ENCODE results near the gene KCP.

The KCP gene

DNA sequence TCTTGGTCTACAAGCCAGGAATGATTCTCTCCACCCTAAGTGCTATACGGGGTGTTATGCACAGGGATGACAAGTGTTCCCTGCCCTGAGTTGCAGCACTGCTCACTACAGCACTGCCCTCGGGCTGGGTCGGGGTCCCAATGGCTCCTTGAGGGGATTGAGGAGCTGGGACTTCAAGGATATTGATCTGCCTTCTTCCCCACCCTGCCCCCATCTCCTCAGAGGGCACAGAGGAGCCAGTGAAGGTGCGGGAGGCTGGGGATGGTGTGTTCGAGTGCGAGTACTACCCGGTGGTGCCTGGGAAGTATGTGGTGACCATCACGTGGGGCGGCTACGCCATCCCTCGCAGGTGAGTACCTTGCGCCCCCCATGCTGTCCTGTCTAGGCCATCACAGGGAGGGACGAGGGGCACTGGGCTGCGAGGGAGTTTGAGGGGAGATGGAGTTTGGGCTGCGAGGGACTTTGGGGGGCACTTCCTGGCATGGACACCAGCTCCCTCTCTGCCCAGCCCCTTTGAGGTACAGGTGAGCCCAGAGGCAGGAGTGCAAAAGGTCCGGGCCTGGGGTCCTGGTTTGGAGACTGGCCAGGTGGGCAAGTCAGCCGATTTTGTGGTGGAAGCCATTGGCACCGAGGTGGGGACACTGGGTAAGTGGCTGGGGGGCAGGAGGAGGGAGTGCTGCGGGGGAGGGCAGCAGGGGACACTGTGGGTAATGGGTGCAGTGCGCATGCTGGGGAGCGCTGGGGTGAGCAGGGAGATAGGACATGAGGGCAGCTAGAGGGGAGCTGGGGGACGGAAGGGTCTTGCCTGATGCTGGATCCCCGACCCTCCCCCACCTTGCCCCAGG is 70.0 kb downstream of the KCP start:
- no peak for DNase-seq (ENCODE audit: low read depth)

DNA sequence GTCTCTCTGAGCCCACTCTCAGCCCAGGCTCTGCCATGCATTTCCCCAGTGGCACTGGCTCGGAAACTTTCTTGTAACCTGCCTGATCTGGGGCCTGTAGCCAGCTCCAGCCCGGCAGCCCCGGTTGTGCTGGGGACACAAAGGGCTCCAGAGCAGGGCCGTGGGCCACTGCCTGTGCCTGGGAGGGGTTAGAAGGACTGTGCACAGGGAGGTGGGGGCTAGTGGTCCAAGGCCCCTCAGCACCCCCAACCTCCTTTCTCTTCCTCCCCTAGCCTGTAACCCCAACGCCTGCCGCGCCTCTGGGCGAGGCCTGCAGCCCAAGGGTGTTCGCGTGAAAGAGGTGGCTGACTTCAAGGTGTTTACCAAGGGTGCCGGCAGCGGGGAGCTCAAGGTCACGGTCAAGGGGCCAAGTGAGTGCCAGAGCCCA is 70.7 kb downstream of the KCP start:
- no peak for DNase-seq (ENCODE audit: low read depth)

DNA sequence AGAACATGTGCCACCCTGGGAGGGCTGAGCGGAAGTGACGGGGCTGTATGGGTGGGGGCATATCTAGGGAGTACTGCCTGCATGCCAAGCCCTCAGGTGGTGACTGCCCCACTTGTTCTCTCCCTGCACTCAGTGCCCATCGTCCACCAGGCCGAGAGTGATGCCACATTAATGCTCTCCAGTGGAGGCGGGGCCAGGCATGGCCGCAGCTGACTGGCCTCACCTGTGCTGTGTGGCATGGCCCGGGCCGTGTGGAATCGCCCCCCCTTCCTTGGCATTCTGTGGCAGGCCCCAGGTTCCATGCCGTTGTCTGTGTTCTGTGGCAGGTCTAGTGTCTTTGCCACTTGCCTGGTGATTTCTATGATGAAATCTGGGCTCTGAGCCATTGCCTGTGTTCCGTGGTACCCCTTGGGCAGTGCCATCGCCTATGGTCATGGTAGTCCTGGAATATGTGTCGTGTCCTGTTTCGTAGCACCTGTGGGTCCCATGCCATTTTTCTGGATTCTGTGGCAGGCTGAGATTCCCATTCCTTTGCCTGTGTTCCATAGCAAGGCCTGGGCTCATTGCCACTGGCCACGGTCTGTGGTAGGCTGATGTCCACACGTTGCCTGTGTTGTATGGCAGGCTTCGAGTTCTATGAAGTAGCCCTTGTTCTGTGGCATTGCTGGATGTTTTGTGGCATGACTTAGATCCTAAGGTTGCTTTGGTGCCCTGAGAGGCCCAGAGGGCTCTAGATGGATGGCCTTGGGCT is 71.4 kb downstream of the KCP start:
- DNase-seq (ENCODE audit: low read depth) = no peak

DNA sequence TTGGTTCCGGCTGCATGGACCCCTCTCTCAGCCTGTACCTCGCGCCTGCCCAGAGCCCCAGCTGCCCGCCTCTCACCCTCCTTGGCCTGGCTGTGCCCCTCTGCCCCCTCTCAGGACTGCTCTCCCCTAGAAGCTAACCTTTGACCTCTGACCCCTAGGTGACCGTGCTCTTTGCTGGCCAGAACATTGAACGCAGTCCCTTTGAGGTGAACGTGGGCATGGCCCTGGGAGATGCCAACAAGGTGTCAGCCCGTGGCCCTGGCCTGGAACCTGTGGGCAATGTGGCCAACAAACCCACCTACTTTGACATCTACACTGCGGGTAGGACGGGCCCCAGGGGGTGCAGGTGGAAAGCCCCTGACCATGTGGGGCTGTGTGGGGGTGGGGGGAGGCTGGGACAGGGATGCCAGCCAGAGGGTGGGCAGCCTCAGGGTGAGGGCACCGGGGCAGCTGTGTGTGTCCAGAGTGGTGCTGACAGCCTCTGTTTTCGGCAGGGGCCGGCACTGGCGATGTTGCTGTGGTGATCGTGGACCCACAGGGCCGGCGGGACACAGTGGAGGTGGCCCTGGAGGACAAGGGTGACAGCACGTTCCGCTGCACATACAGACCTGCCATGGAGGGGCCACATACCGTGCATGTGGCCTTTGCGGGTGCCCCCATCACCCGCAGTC is 72.3 kb downstream of the KCP start:
- no peak for DNase-seq (ENCODE audit: low read depth)

DNA sequence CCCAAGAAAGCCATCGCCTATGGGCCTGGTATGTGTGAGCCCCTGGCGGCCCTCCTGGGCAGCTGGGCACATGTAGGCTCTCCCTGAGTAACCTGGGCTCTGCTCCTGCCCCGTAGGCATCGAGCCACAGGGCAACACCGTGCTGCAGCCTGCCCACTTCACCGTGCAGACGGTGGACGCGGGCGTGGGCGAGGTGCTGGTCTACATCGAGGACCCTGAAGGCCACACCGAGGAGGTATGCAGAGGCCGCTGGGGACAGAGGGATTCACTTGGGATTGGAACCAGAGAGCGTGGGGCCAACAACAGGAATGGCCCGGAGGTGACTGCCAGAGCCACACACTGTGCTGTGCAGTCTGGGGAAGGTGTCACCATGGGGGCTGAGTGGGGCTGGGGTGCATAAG is 73.0 kb downstream of the KCP start:
- DNase-seq (ENCODE audit: low read depth) = no peak

DNA sequence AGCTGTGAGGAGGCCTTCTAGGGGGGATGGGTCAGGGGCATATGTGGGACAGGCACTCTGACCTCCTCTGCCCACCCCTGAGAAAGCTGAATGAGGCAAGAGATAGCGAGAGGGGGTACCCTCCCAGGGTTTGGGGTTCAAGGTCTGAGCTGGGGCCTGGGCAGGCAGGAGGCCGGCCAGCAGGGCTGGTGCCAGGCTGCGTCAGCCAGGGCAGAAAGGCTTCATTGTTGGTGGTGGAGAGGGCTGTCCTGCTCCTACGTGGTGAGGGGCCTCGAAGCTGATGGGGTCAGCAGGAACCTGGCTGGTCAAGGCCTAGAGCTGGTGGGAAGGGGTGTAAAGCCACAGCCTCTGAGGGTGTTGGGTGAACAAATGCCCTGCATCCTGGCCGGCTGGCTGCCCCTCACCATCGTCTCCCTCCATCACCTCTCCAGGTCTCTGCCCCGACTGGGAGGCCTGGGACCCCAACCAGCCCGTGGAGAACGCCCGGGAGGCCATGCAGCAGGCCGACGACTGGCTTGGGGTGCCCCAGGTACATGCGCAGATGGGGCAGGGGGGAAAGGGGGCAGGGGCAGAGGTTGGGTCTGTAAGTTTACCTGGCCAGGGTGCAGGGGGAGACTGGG is 73.7 kb downstream of the KCP start:
- DNase-seq (ENCODE audit: low read depth) = no peak

DNA sequence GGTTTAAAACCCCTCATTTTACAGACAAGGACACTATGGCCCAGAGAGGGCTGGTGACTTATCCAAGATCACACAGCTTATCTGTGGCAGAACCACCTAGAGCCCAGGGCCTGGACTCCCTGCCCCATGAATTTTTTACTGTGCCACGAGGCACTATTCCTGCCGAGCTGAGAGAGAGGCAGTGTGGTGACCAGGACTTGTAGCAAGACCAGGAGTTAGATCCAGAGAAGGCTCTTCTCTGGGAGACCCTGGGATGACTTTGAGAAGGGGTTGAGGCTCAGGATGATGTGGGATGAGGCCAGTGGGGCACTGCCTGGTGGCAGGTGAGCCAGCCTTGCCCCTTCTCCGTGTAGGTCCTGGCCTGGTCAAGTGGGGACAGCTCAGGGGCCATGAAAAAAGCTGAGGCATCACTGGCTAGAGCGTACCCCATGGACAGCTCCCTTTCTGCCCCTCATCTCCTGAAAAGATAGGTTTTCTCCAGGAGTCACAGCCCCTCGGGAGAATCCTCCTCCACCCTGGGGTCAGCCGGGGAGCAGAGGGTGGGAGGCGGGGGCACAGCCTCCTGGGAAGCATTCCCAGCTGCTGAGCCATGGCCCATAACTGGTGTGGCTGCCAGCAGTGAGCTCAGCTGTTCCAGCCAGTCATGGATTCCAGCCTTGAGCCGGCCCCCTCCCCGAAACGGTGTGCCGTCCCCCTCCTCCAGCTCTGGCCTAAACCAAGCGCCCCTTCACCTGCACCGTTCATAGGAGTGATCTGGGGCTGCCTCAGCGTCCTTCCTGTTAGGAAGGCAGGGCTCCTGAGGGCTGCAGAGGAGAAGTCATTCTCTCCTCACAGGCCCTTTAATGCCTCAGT is 74.5 kb downstream of the KCP start:
- no peak for DNase-seq (ENCODE audit: low read depth)

DNA sequence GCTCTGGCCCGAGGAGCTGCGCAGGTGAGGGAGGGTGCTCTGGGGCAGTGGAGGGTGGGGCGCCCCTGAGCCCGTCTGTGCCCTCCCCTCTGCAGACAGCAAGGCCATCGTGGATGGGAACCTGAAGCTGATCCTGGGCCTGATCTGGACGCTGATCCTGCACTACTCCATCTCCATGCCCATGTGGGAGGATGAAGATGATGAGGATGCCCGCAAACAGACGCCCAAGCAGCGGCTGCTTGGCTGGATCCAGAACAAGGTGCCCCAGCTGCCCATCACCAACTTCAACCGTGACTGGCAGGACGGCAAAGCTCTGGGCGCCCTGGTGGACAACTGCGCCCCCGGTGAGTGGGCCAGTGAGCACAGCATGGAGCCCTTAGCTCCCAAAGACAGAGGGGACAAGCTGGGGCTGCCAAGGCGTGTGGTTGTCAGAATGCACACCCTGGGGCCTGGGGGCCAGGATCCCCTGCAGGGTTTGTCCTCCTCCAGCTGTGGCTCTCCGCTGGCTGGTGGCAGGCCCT is 75.2 kb downstream of the KCP start:
- DNase-seq (ENCODE audit: low read depth) = no peak

DNA sequence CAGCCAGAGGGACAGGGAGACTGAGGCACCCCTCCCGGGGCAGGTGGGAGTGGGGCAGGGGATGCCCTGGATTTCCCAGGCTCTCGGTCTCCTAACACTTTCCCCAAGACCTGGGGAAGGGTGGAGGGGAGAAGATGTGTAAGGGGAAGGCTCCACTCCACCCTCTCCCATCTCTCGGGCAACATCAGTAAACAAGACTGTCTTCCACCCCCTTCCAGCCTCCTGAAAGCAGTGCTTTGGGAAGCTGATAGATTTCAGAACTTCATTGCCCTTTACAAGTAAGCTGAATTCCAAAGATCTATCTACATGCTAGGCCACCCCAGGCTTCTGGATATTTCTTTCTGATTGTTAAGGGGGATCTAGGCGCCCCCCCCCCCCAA is 76.6 kb downstream of the KCP start:
- DNase-seq (ENCODE audit: low read depth) = peak; percentile 21

DNA sequence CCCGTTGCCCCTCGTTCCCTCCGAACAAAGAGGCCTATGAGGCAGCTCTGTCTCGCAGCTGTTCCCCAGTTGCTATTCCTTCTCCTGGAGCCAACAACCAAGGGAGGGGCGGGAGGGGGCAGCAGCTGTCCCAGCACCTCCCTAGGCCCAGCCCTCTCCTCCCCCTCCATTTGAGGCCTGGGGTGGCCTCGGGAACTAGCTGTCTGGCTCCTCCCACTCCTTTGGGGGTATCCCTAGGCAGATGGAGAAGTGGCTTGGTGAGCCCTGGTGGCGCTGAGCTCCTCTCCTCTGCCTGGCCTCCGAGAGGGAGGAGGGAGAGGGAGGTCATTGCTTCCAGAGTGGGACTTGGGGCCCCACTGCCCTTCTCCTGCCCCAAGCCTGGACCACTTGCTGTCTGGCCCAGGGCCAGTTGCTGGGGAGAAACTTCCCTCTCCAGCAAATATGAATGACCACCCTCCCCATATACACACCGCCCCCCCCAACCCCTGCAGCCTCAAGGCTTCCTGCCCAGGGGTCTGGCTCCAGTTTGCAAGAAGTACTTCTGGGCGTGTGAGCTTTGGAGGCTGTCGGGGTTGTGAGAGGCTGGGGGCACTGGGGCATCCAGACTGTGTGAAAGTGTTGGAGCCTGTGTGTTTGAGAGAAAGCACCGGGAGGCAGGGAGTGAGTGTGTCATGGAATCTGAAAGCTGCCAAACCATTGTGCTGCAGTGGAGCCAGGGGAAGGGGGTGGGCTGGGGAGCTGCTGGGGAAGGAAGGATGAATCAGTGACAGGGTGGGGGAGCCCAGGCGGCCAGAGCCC is 77.2 kb downstream of the KCP start:
- peak; percentile 64 for DNase-seq (ENCODE audit: low read depth)

DNA sequence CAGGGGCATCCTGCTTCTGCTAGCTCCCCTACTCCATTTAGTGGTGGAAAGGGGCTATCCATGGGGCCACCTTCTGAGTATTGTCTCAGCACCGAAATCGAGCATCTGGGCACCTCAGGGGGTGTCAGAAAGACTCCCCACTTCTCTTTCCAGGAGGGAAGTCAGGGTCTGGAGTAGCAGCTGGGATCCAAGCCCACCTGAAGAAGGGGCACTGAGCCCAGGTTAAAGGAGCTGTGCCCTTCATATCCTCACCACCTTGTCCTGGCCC is 77.7 kb downstream of the KCP start:
- DNase-seq (ENCODE audit: low read depth) = no peak

DNA sequence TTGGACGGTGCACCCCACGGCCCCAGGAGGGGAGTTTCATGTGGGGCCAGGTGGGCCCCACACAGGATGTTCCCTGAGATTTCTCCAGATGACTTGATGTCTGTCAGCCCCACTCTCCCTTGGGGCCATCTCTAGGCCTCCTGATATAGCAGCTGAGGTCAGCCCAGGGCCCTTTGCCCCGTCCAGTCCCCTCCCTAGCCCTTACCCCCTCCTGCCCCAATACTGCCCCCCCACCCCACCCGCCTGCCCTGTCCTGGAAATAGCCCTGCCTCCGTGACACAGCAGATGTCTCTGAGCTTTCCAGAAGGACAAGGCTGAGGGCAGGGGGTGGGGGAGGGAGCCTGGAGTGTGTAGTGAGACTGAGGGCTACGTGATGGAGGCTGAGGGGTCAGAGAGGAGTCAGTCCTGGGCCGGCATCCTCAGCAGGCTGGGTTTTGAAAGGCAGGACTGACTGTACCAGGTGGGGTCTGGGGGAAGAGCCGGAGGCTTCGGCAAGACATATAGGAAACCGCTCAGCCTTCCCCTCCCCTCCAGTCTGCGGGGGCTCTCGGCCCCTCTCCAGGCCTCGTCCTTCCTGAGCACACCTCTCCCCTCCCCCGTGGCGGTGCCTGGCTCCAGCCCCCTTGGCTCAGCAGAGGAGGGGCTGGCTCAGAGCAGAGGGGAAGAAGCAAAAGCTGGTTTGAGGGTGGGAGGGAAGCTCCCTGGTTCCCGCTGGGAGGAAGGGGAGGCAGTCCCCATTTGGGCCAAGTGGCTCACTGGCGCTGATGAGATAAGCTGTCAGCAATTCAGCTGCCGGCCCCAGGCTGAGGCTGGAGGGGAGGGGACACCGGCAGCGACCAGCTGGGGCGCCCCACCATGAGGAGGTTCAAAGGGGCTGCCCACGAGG is 78.3 kb downstream of the KCP start:
- DNase-seq (ENCODE audit: low read depth) = peak; percentile 10

DNA sequence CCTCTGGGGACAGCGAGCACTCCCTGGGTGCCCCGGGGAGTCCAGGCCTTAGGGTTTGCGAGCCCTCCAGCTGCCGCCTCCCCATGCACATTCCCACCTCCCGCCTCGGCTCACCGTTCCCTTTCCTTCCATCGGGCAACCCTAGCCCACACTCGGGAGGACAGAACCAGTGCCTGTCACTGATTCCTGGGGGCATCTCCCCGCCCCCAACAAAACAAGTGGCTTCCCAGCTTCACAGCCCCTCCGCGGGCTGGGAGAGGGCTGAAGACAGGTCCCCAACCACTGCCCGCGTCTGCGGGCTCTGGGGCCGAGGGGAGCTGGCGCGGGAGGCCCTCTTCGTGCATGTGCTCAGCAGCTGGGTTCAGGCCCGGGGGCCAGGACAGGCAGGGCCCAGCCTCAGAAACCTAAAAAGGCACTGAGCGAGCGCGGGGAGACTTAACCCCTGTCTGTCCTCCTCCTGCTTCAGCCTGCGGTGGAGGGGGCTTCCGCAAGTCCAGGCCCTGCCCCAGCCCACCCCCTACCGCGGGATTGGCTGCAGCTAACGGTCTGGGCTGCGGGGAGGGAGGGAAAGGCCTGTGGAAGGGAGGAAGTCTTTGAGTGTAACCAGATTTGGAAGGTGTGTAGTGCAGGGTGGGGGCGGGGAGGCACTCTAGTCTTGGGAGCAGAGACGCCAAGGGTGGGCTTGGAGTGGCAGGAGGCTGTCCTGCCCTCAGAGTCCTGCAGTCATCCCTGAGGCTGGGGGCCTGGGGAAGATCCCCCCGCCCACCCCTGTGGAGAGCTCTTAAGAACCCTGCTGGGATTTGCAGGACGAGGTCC is 79.1 kb downstream of the KCP start:
- peak; percentile 42 for DNase-seq (ENCODE audit: low read depth)

DNA sequence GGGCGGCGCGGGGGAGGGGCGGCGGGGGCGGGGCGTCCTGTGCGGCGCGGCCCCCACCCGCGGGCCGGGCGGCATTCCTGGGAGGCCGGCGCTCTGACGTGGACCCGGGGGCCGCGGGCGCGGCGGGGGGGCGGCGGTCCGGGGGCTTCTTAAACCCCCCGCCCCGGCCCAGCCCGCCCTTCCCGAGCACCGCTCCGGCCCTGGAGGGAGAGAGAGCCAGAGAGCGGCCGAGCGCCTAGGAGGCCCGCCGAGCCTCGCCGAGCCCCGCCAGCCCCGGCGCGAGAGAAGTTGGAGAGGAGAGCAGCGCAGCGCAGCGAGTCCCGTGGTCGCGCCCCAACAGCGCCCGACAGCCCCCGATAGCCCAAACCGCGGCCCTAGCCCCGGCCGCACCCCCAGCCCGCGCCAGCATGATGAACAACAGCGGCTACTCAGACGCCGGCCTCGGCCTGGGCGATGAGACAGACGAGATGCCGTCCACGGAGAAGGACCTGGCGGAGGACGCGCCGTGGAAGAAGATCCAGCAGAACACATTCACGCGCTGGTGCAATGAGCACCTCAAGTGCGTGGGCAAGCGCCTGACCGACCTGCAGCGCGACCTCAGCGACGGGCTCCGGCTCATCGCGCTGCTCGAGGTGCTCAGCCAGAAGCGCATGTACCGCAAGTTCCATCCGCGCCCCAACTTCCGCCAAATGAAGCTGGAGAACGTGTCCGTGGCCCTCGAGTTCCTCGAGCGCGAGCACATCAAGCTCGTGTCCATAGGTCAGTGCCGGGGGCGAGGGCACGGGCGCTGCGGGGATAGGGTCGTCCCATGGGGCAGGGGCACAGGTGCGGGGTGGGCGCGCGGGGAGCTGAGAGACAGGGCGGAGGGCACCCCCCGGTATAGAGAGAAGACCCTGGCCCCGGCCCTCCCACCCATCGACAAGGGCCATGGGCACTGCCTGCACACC is 80.0 kb downstream of the KCP start, which contains the start of gene FLNC:
Gene FLNC, plus strand, starts transcription at position 176 of the 947 bp plus-strand sequence. Its CDS starts 232 bp downstream, at position 408.
- DNase-seq (ENCODE audit: low read depth) = peak; percentile 57

DNA sequence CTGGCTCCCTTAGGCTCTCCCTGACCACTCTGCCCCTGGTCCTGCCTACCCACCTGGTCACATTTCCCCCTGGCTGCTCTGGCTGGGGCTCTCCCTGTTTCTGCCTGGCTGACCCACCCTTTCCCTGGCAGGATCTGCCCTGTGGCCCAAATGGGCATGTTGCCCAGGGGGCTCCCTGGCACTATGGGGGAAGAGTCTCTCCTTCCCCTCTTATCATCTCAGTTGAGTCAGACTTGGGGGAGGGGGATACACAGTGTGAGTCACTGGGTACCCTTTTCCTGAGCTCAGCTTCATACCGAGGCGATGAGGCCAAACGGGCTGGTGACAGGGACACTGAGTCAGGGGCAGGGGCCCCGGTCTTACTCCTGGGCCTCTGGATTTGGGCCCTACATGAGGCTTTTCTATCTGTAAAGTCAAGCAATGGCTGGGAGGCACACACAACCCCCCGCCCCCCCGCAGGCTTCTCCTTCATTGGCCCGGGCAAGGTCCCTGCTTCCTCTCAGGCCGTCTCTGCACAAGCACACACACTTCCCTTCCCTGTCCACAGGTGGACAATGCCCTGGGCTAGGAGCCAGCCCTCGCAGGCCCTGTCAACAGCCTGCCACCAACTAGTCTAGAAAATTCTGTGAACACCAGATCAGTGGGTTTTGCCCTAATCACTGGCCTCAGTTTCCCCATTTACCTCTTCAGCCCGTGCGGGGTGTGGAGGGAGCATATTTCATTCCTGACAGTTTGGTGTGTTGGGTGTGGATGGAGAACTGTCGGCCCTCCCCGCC is 80.9 kb downstream of the KCP start:
- DNase-seq (ENCODE audit: low read depth) = no peak

DNA sequence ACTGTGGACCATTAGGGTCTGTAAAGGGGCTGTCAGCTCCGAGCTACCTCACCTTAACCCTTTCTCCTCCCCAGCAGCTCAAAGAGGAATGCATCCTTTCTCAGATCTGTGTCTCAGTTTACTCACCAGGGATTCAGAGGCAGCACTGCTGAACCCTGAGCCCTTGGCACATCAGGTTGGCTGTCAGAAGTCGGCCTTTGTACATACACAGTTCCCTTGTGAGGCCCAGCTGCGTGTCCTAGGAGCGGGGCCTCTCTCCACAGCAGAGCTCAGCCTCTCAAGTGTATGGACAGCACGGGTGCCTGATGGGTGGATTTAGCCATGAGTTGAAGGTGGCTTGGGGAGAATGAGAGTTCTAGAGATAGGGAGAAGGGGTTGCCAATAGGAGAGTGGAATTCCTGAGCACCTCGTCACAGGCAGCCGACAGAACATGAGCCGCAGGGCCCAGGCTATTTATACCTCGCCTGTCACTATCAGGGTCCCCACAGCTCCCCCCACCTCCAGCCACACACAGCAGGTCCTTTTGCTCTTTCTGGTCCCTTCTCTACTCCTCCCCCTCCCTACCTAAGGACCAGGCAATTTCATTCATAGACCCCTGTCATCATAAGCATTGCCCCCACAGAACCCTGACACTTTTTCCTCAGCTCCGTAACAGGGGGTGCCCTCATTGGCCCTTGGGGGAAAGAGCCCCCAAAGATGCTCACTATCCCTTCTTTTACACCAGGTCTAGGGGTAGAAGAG is 82.4 kb downstream of the KCP start:
- peak; percentile 52 for DNase-seq (ENCODE audit: low read depth)
